GM12878 (cell line): ENCODE measurements around the gene SMARCB1. TPM values are rescaled to one million over a fixed set of nuclear protein-coding genes. Genes with fewer than 3 reads are reported as not detected.

Experiments used
- BHLHE40 ChIP-seq, 2 experiments: fragments of 450-650 bp in 1 of 2; IDR thresholded peaks; 2 replicates each; pipeline ENCODE4 v1.6.1; 2011 to 2017; ENCODE audit warnings: low read depth in 2 of 2, borderline replicate concordance in 1 of 2, improper control_type of control experiment in 1 of 2, low read length in 1 of 2, mild to moderate bottlenecking in 1 of 2
- CHD2 ChIP-seq: IDR thresholded peaks from 2 replicates; pipeline ENCODE4 v1.6.1; 2011; ENCODE audit warnings: low read depth, low read length, improper control_type of control experiment, borderline replicate concordance
- CREM ChIP-seq: IDR thresholded peaks from 2 replicates; pipeline ENCODE4 v1.6.1; 2014; ENCODE audit warnings: antibody characterized with exemption, low read depth
- CTCF ChIP-seq, 3 experiments: IDR thresholded peaks in 2 of 3; conservative IDR thresholded peaks in 1 of 3; 2 replicates each; pipeline ENCODE4 v1.5.1; 2011; ENCODE audit warnings: low read depth in 3 of 3, low read length in 3 of 3, mild to moderate bottlenecking in 3 of 3, control low read depth in 2 of 3, moderate library complexity in 2 of 3, inconsistent platforms in 1 of 3, mixed read lengths in 1 of 3; ENCODE audit not compliant: control insufficient read depth in 2 of 3, insufficient read depth in 1 of 3; ENCODE audit errors: extremely low read depth in 1 of 3
- FOXM1 ChIP-seq: IDR thresholded peaks from 2 replicates; pipeline ENCODE4 v1.6.1; 2012; ENCODE audit warnings: low read depth, mild to moderate bottlenecking, inconsistent platforms, low read length, moderate library complexity
- GABPA ChIP-seq: IDR thresholded peaks from 2 replicates; pipeline ENCODE4 v1.6.1; 2014; ENCODE audit warnings: antibody characterized with exemption, low read depth, mild to moderate bottlenecking, inconsistent platforms
- HDAC6 ChIP-seq: fragments of 200-600 bp; sonication (generic); IDR thresholded peaks from one replicate; pipeline ENCODE4 v1.8.0; 2017; ENCODE audit warnings: antibody characterized with exemption; ENCODE audit not compliant: unreplicated experiment
- HSF1 ChIP-seq: fragments of 150-350 bp; IDR thresholded peaks from 2 replicates; pipeline ENCODE4 v1.6.1; 2014; ENCODE audit warnings: mild to moderate bottlenecking, low read depth, low read length
- NFYB ChIP-seq: IDR thresholded peaks from 2 replicates; pipeline ENCODE4 v1.6.1; 2011; ENCODE audit warnings: low read depth, mild to moderate bottlenecking, low read length, improper control_type of control experiment, moderate library complexity; ENCODE audit not compliant: insufficient read depth
- POLR2A ChIP-seq: IDR thresholded peaks from 2 replicates; pipeline ENCODE4 v1.6.1; 2011; ENCODE audit warnings: low read depth, mild to moderate bottlenecking, low read length
- POU2F2 ChIP-seq: IDR thresholded peaks from 3 replicates; pipeline ENCODE4 v1.6.1; 2011; ENCODE audit warnings: low read depth, mild to moderate bottlenecking, low read length, borderline replicate concordance
- ZNF207 ChIP-seq: fragments of 450-650 bp; IDR thresholded peaks from 2 replicates; pipeline ENCODE4 v1.6.1; 2014; ENCODE audit warnings: antibody characterized with exemption, mild to moderate bottlenecking, borderline replicate concordance
- ZNF622 ChIP-seq: fragments of 450-650 bp; IDR thresholded peaks from 2 replicates; pipeline ENCODE4 v1.6.1; 2017; ENCODE audit warnings: mild to moderate bottlenecking, inconsistent platforms
- polyA plus RNA-seq, 11 experiments: library from polyadenylated mRNA; depleted of rRNA in 4 of 11; unstranded in 6 of 11; stranded (reverse) in 5 of 11; fragments of >200 nt; fragmentation: Nextera tagmentation in 4 of 11; fragmentation: Illumina TruSeq in 1 of 11; extraction: Ambion mirVana in 4 of 11; extraction: Trizol in 1 of 11; gene quantifications; 1 replicate in 1 of 11; 2 replicates in 10 of 11; pipeline versions ENCODE4 v1.2.1 to v1.2.3, GENCODE V29; 2011 to 2016; ENCODE audit warnings: inconsistent platforms in 2 of 11, missing spikeins in 2 of 11, low read depth in 1 of 11
- total RNA-seq, 4 experiments: library from RNA; depleted of rRNA in 3 of 4; stranded (reverse); fragments of >200 nt in 3 of 4; fragmentation: Illumina TruSeq in 1 of 4; extraction: Trizol in 1 of 4; gene quantifications; 2 replicates each; pipeline versions ENCODE4 v1.2.1 to v1.2.3, GENCODE V29; 2013 to 2021
- TF ChIP-seq, protein P1 (sequence below): fragments of 450-650 bp; IDR thresholded peaks from 2 replicates; pipeline ENCODE4 v1.6.1; 2017; ENCODE audit warnings: mild to moderate bottlenecking, moderate library complexity
- TF ChIP-seq, protein P2 (sequence below): fragments of 450-650 bp; IDR thresholded peaks from 2 replicates; pipeline ENCODE4 v1.6.1; 2018; ENCODE audit warnings: borderline replicate concordance, mild to moderate bottlenecking; ENCODE audit not compliant: partially characterized antibody
- TF ChIP-seq, protein P3 (sequence below): IDR thresholded peaks from 2 replicates; pipeline ENCODE4 v1.6.1; 2012; ENCODE audit warnings: mild to moderate bottlenecking, low read depth, low read length

SMARCB1 gene
- total and polyA plus RNA-seq, 10 of the 15 experiments (the other 5 are each of a cell fraction or from before 2014, with no cell fraction given): 9.1 to 215 (median 183) TPM

- TF ChIP-seq CTCF (IDR thresholded peaks at IDR 0.05 in 2 of 3, conservative IDR thresholded peaks at IDR 0.05 in 1 of 3; ENCODE audit: control insufficient read depth in 2 of 3, extremely low read depth in 1 of 3, insufficient read depth in 1 of 3, low read depth in 3 of 3, low read length in 3 of 3) (peak in 1 of 3 experiments; percentile 6; a peak in 1 of 6 replicates), HDAC6 (no peak), GABPA (no peak), FOXM1 (no peak), HSF1 (no peak), POLR2A (peak; percentile 43; the same call in 1 of the 2 replicates), CHD2 (no peak), ZNF622 (no peak), BHLHE40 (IDR thresholded peaks at IDR 0.05; ENCODE audit: borderline replicate concordance in 1 of 2, low read depth in 2 of 2, low read length in 1 of 2) (0 out of 4 replicates have a peak, but pooled peaks of 1 of the 2 experiments have one; percentile 8), NFYB (no peak), ZNF207 (no peak), POU2F2 (no peak), CREM (no peak)
- TF ChIP-seq, protein P1, sequence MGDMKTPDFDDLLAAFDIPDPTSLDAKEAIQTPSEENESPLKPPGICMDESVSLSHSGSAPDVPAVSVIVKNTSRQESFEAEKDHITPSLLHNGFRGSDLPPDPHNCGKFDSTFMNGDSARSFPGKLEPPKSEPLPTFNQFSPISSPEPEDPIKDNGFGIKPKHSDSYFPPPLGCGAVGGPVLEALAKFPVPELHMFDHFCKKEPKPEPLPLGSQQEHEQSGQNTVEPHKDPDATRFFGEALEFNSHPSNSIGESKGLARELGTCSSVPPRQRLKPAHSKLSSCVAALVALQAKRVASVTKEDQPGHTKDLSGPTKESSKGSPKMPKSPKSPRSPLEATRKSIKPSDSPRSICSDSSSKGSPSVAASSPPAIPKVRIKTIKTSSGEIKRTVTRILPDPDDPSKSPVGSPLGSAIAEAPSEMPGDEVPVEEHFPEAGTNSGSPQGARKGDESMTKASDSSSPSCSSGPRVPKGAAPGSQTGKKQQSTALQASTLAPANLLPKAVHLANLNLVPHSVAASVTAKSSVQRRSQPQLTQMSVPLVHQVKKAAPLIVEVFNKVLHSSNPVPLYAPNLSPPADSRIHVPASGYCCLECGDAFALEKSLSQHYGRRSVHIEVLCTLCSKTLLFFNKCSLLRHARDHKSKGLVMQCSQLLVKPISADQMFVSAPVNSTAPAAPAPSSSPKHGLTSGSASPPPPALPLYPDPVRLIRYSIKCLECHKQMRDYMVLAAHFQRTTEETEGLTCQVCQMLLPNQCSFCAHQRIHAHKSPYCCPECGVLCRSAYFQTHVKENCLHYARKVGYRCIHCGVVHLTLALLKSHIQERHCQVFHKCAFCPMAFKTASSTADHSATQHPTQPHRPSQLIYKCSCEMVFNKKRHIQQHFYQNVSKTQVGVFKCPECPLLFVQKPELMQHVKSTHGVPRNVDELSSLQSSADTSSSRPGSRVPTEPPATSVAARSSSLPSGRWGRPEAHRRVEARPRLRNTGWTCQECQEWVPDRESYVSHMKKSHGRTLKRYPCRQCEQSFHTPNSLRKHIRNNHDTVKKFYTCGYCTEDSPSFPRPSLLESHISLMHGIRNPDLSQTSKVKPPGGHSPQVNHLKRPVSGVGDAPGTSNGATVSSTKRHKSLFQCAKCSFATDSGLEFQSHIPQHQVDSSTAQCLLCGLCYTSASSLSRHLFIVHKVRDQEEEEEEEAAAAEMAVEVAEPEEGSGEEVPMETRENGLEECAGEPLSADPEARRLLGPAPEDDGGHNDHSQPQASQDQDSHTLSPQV: no peak
- TF ChIP-seq, protein P2, sequence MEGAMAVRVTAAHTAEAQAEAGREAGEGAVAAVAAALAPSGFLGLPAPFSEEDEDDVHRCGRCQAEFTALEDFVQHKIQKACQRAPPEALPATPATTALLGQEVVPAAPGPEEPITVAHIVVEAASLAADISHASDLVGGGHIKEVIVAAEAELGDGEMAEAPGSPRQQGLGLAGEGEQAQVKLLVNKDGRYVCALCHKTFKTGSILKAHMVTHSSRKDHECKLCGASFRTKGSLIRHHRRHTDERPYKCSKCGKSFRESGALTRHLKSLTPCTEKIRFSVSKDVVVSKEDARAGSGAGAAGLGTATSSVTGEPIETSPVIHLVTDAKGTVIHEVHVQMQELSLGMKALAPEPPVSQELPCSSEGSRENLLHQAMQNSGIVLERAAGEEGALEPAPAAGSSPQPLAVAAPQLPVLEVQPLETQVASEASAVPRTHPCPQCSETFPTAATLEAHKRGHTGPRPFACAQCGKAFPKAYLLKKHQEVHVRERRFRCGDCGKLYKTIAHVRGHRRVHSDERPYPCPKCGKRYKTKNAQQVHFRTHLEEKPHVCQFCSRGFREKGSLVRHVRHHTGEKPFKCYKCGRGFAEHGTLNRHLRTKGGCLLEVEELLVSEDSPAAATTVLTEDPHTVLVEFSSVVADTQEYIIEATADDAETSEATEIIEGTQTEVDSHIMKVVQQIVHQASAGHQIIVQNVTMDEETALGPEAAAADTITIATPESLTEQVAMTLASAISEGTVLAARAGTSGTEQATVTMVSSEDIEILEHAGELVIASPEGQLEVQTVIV: no peak
- TF ChIP-seq, protein P3, sequence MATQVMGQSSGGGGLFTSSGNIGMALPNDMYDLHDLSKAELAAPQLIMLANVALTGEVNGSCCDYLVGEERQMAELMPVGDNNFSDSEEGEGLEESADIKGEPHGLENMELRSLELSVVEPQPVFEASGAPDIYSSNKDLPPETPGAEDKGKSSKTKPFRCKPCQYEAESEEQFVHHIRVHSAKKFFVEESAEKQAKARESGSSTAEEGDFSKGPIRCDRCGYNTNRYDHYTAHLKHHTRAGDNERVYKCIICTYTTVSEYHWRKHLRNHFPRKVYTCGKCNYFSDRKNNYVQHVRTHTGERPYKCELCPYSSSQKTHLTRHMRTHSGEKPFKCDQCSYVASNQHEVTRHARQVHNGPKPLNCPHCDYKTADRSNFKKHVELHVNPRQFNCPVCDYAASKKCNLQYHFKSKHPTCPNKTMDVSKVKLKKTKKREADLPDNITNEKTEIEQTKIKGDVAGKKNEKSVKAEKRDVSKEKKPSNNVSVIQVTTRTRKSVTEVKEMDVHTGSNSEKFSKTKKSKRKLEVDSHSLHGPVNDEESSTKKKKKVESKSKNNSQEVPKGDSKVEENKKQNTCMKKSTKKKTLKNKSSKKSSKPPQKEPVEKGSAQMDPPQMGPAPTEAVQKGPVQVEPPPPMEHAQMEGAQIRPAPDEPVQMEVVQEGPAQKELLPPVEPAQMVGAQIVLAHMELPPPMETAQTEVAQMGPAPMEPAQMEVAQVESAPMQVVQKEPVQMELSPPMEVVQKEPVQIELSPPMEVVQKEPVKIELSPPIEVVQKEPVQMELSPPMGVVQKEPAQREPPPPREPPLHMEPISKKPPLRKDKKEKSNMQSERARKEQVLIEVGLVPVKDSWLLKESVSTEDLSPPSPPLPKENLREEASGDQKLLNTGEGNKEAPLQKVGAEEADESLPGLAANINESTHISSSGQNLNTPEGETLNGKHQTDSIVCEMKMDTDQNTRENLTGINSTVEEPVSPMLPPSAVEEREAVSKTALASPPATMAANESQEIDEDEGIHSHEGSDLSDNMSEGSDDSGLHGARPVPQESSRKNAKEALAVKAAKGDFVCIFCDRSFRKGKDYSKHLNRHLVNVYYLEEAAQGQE: no peak
Measured at GRCh38 chr22:23804781-23805291, 18.1 kb downstream of the SMARCB1 start (continued).
